Measurements from ENCODE around the gene ADAD2. TPM values are rescaled to one million over a fixed set of nuclear protein-coding genes. Genes with fewer than 3 reads are reported as not detected.

The ADAD2 gene
- total and polyA plus RNA-seq, 10 of the 15 experiments (the other 5 are each of a cell fraction or from before 2014, with no cell fraction given) = 0.44 to 0.68 (median 0.51) TPM; not detected in 7

DNA sequence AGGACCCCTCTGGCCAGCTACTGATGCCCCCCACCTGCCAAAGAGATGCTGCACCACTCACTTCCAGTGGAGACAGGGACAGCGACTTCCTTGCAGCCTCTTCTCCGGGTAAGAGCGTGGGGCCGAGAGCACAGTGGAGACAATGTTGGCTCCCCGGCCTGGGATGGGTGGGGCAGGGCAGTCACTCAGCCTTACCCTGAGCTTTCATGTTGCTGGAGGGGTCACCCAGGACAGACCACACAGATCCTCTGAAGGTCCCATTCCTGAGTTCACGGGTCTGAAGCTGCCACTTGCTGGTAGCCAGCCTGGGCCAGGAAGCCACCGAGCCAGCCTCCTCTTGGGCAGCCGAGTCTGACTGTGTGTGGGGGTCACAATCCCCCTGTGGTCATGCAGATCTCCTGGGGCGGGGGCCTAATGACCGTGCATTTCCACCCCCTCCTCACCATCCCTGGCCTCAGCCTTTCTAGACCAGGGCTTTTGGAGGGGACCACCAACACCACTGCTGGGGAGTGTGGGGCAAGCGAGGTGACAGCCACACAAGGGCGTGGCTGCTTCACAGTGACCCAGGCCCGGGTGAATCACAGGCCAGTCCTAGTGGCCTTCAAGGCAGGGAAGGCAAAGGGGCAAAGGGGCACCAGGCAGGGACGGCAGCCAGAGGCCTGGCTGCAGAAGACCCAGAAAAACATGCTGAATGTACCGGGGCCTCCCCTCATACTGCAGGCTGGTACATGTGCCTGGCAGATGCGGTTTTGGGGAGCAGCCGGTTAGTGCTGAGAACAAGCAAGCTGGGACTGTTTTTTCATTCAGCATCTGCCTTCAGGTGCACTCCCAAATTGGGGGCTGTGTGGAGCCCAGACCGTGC is 14.5 kb upstream of the ADAD2 start:
- CTCF ChIA-PET = interaction anchor here (0.8 to 7.1 kb wide), 5 partner anchors 10 to 117 kb away, joined by 3 to 82 read pairs (median 11); partner anchors contain the start of gene TAF1C
- POLR2A ChIA-PET = no interaction called here
- H3K27ac ChIP-seq (ENCODE audit: control insufficient read depth, insufficient read depth) = no peak overlapping the region
- TF ChIP-seq RAD21 (IDR thresholded peaks at IDR 0.05; ENCODE audit: insufficient read depth, low read depth, low read length) (no peak), POLR2AphosphoS5 (IDR thresholded peaks at IDR 0.05; ENCODE audit: low read length) (peak; percentile 41; the same call in 1 of the 2 replicates)
- in situ Hi-C loops (cut with MboI) = no loop called here
- DNase-seq (ENCODE audit: low read depth, low spot score) (no peak), FAIRE-seq (no peak), ATAC-seq (no peak; the same call in 1 of the 3 replicates)
- RAD21 ChIA-PET (ENCODE audit: unreplicated experiment) = interaction anchor here (1.0 to 2.0 kb wide), 4 partner anchors 88 to 110 kb away, joined by 5 to 13 read pairs (median 6); no protein-coding TSS in a partner anchor
- no peaks in the 10 kb centered on the region for H3K9me3 ChIP-seq (replicated peaks; ENCODE audit: control insufficient read depth, insufficient read depth, low read length)
- WGBS (ENCODE audit: insufficient coverage, insufficient replicate concordance, low lambda C conversion rate, missing lambda C conversion rate) = 68% methylated on average over 18 of the region's 18 CpGs
- H3K27me3 ChIP-seq (replicated peaks in 1 of 2; ENCODE audit: control insufficient read depth in 2 of 2, insufficient read depth in 2 of 2, low read length in 1 of 2) = no peaks in the 10 kb centered on the region
- H2AFZ ChIP-seq (ENCODE audit: control insufficient read depth, low read depth, low read length) = no peak overlapping the region
- H3K9ac ChIP-seq (ENCODE audit: control insufficient read depth, insufficient read depth, low read length) = no peak overlapping the region
- peak overlapping the region; percentile 62; the same call in 1 of the 2 replicates for H3K4me2 ChIP-seq (ENCODE audit: control insufficient read depth, insufficient read depth)
- SMC1A ChIA-PET (ENCODE audit: uncharacterized antibody, unreplicated experiment) = interaction anchor here (1.4 to 2.4 kb wide), 2 partner anchors 90 to 92 kb away, joined by 3 to 12 read pairs; no protein-coding TSS in a partner anchor
- no peaks in the 10 kb centered on the region for H3K79me2 ChIP-seq (ENCODE audit: control insufficient read depth, insufficient read depth, low read length)
- H3K4me1 ChIP-seq (ENCODE audit: control insufficient read depth, insufficient read depth, low read length) = peaks cover 13% of the 10 kb centered on the region
- no peaks in the 10 kb centered on the region for H4K20me1 ChIP-seq (ENCODE audit: control insufficient read depth, insufficient read depth)
- peaks cover 5 to 12% of the 10 kb centered on the region in 2 experiments; a peak in 3 of 4 replicates for H3K36me3 ChIP-seq (ENCODE audit: control insufficient read depth in 2 of 2, insufficient read depth in 2 of 2, low read length in 1 of 2)
- no peak overlapping the region for H3K4me3 ChIP-seq
- intact Hi-C loops (cut with micrococcal nuclease; ENCODE audit: unreplicated experiment) = no loop called here
- BruUV-seq (replicated peaks) = no TSS peak

DNA sequence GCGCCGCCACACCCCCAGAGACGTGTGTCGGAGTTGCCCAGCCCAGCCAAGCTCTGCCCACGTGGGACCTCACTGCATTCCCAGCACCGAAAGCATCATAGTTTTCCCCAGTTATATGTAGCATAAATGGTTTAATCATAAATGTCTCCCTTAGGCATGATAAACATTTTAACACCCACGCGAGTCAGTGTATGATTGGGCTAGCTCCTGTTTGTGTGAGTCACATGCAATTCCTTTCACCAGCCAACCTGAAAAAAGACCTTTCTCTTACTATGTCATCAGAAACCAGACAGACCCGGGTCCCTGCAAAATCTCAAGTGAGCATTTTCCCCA is 13.2 kb upstream of the ADAD2 start:
- CTCF ChIA-PET = interaction anchor here (4.7 to 7.1 kb wide), 2 partner anchors 9 to 91 kb away, joined by 30 to 82 read pairs; partner anchors contain the start of gene TAF1C
- RAD21 ChIA-PET (ENCODE audit: unreplicated experiment) = no interaction called here
- POLR2A ChIA-PET = no interaction called here
- H3K27me3 ChIP-seq (replicated peaks in 1 of 2; ENCODE audit: control insufficient read depth in 2 of 2, insufficient read depth in 2 of 2, low read length in 1 of 2) = no peaks in the 10 kb centered on the region
- SMC1A ChIA-PET (ENCODE audit: uncharacterized antibody, unreplicated experiment) = no interaction called here
- FAIRE-seq (no peak), DNase-seq (ENCODE audit: low read depth, low spot score) (no peak), ATAC-seq (no peak)
- in situ Hi-C loops (cut with MboI) (no loop called here), intact Hi-C loops (cut with micrococcal nuclease; ENCODE audit: unreplicated experiment) (no loop called here)
- peaks cover 13% of the 10 kb centered on the region for H3K4me1 ChIP-seq (ENCODE audit: control insufficient read depth, insufficient read depth, low read length)
- no peak for TF ChIP-seq SMC3 (IDR thresholded peaks at IDR 0.05; ENCODE audit: borderline replicate concordance, low read length)
- TF ChIP-seq, protein P1, sequence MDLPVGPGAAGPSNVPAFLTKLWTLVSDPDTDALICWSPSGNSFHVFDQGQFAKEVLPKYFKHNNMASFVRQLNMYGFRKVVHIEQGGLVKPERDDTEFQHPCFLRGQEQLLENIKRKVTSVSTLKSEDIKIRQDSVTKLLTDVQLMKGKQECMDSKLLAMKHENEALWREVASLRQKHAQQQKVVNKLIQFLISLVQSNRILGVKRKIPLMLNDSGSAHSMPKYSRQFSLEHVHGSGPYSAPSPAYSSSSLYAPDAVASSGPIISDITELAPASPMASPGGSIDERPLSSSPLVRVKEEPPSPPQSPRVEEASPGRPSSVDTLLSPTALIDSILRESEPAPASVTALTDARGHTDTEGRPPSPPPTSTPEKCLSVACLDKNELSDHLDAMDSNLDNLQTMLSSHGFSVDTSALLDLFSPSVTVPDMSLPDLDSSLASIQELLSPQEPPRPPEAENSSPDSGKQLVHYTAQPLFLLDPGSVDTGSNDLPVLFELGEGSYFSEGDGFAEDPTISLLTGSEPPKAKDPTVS (IDR thresholded peaks at IDR 0.05; ENCODE audit: low read depth, low read length) = no peak
- no peak for TF ChIP-seq CEBPB (IDR thresholded peaks at IDR 0.05; ENCODE audit: borderline replicate concordance in 1 of 2, low read depth in 2 of 2, low read length in 2 of 2)
- TF ChIP-seq, protein P2, sequence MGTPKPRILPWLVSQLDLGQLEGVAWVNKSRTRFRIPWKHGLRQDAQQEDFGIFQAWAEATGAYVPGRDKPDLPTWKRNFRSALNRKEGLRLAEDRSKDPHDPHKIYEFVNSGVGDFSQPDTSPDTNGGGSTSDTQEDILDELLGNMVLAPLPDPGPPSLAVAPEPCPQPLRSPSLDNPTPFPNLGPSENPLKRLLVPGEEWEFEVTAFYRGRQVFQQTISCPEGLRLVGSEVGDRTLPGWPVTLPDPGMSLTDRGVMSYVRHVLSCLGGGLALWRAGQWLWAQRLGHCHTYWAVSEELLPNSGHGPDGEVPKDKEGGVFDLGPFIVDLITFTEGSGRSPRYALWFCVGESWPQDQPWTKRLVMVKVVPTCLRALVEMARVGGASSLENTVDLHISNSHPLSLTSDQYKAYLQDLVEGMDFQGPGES (IDR thresholded peaks at IDR 0.05) = no peak
- TF ChIP-seq SIX5 (IDR thresholded peaks at IDR 0.05; ENCODE audit: low read depth, low read length, severe bottlenecking) = no peak
- TF ChIP-seq ASH2L (IDR thresholded peaks at IDR 0.05; ENCODE audit: borderline replicate concordance, low read depth) = no peak
- TF ChIP-seq PKNOX1 (IDR thresholded peaks at IDR 0.05) = no peak
- no peak overlapping the region for H3K27ac ChIP-seq (ENCODE audit: control insufficient read depth, insufficient read depth)
- H3K4me3 ChIP-seq = no peak overlapping the region
- BruUV-seq (replicated peaks) = no TSS peak
- no peaks in the 10 kb centered on the region for H4K20me1 ChIP-seq (ENCODE audit: control insufficient read depth, insufficient read depth)
- H3K79me2 ChIP-seq (ENCODE audit: control insufficient read depth, insufficient read depth, low read length) = no peaks in the 10 kb centered on the region
- H3K9me3 ChIP-seq (replicated peaks; ENCODE audit: control insufficient read depth, insufficient read depth, low read length) = no peaks in the 10 kb centered on the region
- no peak overlapping the region for H3K9ac ChIP-seq (ENCODE audit: control insufficient read depth, insufficient read depth, low read length)
- no peak overlapping the region for H2AFZ ChIP-seq (ENCODE audit: control insufficient read depth, low read depth, low read length)
- WGBS (ENCODE audit: insufficient coverage, insufficient replicate concordance, low lambda C conversion rate, missing lambda C conversion rate) = 83% methylated on average over 9 of the region's 9 CpGs
- H3K36me3 ChIP-seq (ENCODE audit: control insufficient read depth in 2 of 2, insufficient read depth in 2 of 2, low read length in 1 of 2) = peaks cover 5 to 17% of the 10 kb centered on the region in 2 experiments; a peak in 3 of 4 replicates
- H3K4me2 ChIP-seq (ENCODE audit: control insufficient read depth, insufficient read depth) = no peak overlapping the region

Data from GM12878 (cell line).